G401.6 (cell line): ENCODE results near the gene ADGRD1.
"Not testable (repeated sequence)": the region's sequence is repeated elsewhere in the genome, so short reads cannot be mapped to it uniquely, and the experiment has no call there.

Source experiments
- FAIRE-seq: peaks from 2 replicates; lab custom pipeline; 2012; peaks lifted over from hg19 to GRCh38; lab: Jason Lieb, UNC

The ADGRD1 gene

DNA sequence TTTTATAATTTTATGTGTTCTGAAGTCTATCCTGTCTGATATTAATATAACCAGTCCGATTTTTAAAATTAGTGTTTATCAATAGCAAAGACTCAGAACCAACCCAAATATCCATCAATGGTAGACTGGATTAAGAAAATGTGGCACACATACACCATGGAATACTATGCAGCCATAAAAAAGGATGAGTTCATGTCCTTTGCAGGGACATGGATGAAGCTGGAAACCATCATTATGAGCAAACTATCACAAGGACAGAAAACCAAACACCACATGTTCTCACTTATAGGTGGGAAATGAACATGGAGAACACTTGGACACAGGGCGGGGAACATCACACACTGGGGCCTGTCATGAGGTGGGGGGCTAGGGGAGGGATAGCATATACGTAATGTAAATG lies 16.2 kb upstream of the ADGRD1 start:
- not testable (repeated sequence) for FAIRE-seq

DNA sequence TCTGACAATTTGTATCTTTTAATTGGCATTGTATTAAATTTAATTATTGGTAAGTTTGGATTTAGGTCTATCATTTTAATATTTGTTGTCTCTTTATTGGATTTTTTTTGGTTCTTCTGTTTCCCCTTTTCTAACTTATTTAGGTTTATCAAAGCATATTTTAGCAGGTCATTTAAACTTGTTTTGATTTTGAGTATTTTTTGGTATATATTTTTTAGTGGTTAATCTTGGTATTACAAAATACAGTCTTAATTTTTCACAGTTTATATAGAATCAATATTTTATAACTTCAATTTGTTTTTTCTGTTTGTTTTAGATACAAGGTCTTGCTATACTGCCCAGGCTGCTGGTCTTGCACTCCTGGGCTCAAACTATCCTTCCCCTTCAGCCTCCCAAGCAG lies 15.5 kb upstream of the ADGRD1 start:
- FAIRE-seq, result peak; percentile 77

DNA sequence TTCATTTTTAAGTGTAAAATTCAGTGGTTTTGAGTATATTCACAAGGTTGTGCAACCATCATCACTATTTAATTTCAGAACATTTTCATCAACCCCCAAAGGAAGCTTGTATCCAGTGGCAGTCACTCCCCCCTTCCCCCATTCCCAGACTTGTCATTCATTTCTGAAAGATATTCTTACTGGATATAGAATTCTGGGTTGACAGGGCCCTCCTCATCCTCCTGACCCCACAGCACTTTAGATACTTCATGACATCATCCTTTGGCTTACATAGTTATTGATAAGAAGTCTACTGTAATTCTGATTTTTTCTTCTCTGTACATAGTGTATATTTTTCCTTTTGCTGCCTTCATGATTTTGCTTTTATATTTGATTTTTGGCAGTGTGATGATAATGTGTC lies 8.8 kb upstream of the ADGRD1 start:
- no peak for FAIRE-seq

DNA sequence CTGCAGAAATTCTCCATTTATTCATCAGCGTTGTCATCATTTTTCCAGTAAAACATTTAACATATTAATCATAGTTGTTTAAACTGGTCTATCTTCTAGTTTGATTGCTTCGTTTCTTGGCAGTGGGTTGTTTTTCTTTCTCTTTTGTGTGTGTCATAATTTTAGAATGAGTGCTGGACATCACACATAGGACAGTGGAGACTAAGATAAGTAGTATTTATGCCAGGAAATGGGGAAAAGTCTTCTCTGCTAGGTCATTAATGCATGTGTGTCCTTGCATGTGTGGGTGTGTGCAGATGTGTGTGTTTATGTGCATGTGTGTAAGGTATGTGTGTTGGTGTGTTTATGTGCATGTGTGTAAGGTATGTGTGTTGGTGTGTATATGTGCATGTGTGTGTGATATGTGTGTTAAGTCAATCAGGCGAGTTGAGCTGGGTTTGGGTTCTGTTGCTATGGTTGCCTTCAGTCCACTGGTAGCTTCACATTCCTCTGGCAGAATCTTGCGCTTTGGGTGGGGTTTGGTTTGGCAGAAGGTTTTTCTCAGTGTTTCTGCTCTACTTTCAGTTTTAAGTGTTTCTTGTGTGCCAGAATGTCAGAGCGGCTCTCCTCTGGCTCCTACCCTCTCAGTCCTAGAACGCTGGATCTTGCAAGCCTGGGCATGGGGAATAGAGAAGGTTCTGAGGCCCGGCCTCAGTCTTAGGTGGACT lies 7.8 kb upstream of the ADGRD1 start:
- FAIRE-seq, result no peak

DNA sequence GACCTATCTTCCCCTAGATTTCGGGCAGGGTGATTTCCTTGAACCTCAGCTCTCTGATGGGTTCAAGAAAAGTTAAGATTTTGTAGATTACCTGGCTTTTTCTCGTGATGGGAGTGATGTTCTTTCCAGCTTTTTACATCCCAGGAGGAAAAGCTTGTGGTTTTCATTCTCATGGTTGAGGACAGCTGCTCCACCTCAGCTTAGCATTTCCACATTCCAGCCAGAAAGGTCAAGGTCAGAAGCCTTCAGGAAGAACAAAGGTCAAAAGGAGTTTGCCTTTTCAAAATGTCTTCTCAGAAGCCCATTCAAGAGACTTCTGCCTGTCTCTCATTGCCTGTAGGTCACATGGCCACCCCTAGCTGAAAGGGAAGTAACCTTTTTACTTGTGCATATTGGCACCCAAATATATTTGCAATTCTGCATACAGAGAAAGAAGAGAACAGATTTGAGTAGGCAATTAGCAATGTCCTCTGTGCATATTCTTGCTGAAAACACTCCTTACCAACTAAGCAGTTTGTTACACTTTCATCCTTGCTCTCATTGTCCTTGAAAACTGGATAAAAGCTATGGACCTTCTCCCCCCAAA lies 6.6 kb upstream of the ADGRD1 start:
- no peak for FAIRE-seq

DNA sequence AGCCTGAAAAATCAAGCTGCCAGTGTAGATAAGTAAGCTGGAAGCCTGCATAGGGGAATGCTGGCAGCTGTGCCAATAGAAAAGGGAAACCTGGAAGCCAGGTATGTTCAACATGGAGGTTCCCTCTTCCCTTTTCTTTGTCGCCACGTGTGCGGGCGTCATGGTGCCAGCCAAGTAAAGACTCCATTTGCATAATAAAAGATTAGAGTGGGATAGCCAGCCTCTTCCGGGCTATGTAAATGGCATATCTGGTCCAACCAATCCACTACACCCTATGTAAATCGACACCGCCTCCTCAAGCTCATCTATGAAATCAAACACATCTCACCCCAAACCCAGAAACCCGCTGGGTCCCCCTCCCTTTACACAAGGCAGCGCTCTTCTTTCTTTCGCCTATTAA lies 5.6 kb upstream of the ADGRD1 start:
- no peak for FAIRE-seq

DNA sequence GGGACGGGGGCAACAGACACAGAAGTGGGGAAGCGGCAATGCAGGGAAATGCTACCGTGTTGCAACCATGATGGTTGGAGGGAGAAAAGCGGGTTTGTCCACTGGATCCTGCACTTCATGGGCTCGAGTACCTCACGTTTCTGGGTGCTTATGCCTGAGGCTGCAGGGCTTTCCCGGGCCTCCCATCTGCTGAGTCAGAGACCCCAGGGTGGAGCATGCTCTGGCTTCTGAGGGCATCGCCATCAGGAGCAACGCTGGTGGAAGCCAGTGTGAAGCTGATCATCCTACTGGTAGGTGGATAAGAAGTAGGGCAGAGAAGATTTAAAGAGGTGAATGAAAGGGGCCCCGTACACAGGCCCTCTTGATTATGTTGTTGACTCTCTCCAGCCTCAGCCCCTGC lies 5.0 kb upstream of the ADGRD1 start:
- FAIRE-seq, result no peak

DNA sequence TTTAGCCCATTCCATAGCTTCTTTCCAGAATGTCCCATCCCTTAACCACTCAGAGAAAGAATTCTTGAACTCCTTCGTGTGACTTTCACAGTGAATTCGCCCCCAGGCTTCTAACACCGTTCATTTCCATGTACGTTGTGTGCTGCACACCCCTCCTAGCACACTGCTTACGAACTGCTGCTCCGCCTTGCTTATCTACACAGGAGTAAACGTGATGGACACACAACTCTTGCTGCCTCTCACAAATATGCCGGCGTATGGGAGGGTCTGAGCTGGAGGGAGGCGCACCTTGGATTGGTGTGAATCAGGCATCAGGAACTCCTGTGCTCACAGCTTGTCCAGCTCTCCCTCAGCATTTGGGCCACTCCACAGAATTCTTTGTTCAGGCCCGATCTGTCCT lies 3.9 kb upstream of the ADGRD1 start:
- no peak for FAIRE-seq

DNA sequence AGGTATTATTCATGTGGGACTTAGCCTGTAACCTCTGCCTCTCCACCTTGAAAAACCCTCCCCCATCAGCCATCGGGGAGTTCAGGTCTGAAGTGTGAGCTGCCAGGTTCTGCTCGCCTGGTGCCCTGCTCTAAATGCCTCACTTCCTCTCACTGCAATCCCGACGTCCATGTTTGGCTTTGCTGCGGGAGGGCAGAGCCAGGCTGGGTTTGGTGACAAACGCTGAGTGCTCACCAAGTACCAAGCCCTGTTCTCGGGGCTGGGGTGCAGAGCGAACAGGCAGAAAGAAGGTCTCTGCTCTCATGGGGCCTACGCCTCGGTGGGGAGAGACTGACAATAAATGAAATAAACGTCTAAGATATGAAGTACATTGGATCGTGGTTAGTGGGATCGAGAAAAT lies 2.1 kb upstream of the ADGRD1 start:
- FAIRE-seq, result no peak

DNA sequence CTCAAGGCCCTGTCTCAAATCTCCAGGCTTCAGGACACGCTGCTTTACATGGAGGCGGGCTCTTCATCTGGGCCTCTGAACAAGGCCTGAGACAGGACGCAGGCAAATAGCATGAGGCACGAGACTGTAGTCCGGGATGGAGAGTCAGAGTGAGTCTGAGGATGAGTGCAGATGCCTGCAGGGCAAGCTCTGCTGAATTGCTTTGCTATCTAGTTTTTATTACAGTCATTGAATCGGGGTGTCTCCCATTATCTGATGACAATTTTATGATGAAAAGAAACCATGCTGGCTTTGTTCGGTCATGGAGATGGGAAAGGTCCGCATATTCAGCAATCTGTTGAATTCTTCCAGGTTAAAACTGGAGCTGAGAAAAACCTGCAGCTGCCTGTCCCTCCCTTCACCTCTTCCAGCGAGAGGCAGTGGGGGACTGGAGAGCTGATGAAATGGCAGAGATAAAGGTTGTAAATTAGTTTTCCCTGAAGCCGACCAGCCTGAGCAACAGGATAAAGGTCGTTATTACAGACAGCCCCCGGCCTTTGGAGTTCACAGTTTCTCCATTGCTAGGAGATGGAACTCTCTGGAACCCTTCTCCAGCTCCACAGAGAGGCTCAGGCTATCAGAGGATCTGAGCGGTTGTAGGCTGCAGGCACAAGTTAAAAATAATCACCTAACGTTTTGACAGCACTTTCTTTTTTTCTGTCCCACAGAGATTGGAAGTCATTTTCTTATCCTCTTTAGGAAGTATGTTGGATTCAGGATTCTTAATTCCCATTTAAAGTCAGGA lies 1.3 kb upstream of the ADGRD1 start:
- no peak for FAIRE-seq

DNA sequence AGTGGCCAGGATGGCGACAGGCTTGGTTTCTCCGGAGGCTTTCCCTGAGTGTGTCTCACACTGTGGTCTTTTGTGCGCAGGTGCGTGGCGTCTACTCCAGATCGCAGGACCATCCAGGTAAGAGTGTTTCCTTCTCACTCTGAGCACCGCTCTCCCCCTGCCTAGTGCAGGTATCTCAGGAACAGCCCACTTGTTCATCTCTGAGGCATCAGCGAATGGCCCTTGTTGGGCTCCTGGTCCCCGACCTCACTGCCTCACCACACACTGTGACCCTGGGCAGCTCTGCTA lies 781 bp downstream of the ADGRD1 start:
- no peak for FAIRE-seq

DNA sequence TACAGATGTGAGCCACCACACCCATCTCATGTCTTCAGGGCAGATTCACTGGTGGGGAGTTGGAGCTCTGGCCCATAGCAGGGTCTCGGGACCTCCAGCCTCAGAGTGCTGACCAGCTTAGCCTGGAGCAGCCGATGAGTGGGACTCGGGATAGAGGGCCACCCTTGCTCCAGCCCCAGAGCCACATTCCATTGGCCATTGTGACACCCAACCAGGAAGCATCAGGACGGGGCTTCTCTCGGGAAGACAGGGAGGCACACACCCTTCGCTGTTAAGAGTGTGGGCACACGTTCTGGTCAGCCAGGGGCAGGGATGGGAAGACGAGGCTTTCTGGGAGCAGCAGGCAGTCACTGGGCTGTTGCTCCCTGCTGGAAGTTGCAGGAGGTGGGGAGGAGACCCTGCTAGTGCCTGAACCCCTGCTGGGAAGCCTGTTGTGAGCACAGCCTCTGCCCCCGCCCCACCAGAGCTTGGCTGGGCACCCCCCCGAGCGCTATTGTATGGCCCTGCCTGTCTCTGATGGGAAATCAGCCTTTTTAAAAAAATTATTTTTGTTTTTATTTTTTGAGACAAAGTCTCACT lies 1.6 kb downstream of the ADGRD1 start:
- FAIRE-seq, result no peak

DNA sequence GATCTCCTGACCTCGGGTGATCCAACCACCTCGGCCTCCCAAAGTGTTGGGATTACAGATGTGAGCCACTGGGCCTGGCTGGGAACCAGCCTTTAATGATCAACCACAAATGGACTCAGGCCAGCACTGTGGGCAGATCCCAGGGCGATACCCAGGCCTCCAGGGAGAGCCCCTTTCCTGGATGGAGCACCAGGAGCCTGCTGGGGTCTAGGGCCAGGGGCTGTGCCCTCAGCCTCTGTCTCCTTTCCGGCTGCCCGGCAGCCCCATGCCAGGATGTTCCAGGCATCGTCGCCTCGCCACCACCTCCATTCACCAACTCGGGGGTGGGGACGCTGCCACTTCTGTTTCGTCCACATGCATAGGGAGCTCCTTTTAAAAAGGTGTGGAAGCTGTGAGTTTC lies 2.3 kb downstream of the ADGRD1 start:
- no peak for FAIRE-seq

DNA sequence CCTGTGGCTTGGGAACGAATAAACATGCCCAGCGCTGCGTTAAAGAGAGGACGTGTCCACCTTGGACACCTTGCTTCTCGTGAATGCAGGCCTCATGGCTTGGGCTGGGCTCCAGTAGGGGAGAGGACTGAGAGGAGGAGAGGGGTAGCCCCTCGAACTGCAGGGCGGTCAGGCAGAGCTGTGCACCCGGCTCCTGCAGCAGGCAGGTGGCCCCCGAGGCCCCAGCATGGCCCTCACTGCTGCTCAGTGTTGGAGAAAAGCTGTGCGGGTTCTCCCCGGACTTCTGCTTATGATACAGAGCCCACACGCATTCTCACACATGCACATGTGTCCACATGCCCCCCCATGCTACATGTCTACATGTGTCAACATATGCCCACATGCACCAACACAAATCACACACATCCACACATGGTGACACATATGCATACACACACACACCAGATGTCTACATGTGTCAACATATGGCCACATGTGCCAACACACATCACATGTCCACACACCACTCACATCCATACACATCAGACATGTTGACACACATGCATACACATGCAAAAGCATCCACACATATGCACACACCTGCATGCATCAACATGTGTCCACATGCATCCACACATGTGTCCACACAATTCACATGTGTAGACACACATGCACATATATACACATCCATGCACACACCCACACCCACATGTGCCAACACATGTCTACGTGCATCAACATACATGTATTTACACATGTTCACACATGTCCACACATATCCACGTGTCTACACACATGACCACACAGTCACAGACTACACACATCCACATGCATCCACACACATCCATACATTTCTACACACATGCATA lies 3.0 kb downstream of the ADGRD1 start:
- no peak for FAIRE-seq

DNA sequence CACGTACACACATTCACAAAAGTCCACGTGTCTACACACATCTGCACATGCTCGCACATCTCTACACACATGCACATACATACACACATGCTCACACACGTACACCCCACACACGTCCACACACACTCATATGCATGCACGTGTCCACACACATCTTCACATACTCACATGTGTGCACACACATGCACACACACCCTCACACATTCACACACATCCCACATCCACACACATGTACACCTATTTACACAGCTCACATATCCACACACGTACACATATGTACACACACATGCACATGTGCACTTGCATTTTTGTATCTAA lies 3.6 kb downstream of the ADGRD1 start:
- FAIRE-seq, result no peak

DNA sequence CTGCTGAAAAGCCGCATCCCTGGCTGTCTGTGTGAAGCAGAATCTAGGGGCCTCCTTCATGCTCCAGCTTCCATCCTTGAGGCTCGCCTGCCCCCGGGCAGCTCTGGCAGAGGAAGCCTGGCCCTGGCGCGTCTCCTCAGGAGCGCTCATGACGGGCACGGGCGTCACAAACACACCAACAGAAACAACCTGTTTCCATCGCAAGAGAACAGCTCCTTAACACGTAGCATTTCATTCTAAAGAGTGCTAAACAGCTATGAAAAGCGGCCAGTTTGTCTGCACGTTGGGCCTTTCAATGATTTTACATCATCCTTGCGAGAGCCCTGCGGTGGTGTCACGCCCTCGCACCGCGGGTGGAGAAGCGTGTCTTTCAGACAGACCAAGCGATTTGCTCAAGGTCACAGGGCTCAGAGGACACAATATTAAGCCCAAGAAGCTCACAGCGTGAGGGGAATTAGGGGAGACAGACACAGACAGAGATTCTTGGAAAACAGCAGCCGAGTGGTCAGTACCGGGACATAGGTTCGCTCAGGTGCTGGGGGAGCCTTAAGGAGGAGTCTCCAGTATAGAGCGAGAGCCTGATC lies 4.9 kb downstream of the ADGRD1 start:
- no peak for FAIRE-seq

DNA sequence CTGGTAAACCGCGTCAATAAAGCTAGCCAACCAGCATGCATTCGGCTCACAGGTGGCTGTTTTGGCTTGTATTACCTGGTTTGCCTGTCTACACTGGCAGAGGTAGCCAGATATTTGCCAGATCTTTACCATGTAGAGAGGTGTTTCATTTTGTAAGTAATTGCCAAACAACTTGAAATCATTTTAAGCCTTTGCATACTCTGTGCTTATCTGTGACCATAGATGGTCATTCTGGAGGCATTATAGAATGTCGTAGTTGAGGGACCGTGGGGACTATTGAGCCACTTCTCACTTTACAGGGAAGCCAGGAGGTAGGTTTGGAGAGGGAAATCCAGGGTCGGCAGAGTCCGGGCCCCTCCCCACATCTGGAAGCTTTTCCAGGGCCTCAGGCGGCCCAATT lies 5.9 kb downstream of the ADGRD1 start:
- no peak for FAIRE-seq

DNA sequence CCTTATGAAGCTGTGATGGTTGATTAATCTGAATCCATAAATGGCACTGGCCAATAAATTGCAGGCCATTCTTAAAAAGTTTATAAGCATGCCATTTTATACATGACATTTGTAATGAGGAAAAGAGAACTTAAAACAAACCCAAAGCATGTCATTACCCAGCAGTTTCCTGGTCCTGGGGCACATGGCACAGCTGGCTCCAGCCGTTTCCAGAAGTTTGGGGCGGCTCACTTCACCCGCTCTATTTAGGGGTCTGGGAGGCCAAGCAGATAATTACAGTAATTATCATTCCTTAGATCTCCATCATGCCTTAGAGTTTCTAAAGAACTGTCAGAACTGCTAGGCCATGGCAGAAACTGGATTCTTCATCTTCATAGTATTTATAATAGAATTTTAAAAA lies 6.4 kb downstream of the ADGRD1 start:
- FAIRE-seq, result no peak

DNA sequence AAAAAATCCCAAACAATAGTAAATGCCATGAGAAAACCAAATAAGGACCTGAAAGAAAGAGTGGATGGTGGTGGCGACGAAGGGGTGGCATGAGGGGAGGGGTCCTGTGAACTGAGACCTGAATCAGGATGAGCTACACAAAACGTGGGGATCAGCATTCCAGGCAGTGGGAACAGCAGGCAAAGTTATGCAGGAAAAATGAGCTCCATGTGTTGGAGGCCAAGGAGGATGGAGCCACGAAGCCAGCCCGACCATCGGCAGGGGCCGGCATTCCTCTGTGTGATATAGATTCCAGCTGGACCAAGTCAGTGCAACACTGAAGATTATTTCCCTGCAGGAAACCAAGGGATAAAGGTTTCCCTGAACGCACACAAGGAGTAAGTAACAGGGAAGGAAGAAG lies 7.1 kb downstream of the ADGRD1 start:
- no peak for FAIRE-seq

DNA sequence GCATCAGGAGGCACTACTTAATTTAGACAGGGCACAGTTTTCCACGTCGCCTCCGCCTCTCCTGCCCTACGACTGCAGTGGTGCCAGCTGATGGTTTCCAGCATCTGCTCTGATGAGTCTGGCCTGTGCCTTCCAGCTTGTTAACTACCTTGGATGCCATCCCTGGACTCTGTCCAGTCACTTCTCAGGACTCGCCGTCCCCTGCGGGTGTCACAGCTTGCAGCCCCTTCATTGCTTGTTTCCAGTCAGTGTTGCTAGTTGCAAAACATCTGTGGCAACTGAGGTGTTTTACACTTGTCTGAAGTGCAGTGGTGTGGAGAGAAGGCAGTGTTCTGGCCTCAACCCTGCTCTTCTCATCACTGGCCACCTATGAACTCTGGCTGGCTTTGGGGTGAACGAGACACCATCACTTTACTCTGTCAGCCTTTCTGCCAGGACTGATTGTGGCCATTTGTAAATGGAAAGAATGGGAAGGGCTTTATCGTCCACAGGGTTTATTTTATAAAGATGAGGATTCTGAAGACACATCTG lies 8.3 kb downstream of the ADGRD1 start:
- FAIRE-seq, result no peak

DNA sequence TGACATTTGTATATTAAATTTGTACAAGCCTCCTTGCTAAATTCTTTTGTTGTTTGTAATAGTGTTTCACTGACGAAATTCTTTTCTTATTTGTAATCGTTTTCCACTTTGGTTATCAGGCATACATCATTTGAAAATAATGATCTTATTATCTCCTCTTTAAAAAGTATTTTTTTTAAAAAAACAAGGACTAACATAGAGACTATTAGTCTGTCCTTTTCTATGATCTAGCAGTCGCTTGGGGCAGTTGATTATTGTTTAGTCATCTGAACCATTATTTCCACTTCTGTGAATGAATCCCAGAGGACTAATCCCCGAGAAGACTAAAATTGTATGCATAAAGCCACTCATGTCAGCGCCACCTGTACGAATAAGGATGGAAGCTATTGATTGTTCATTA lies 11.5 kb downstream of the ADGRD1 start:
- no peak for FAIRE-seq

DNA sequence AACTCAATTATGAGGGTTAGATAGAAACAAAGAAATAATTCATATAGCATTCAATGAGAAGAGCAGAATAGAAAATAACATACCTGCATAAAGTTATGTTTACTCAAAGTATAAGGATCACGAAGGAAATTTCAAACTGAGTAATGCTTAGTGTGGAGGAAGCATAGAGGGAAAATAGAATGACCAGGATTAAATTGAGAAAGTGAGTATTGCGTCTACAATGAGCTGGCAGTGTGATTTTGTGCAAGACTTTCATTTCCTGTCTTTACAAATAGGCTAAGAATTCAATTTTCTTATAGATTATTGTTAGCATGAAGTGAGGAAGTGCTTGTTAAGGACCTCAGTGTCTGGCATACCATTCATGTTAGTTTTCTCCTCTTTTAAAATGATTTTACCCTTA lies 12.0 kb downstream of the ADGRD1 start:
- no peak for FAIRE-seq
